GM21390 (cell line): ENCODE measurements around the gene LAPTM5.
"Not testable (repeated sequence)": the region's sequence is repeated elsewhere in the genome, so short reads cannot be mapped to it uniquely, and the experiment has no call there.

Experiments used
- ATAC-seq: cut with Tn5 transposase; IDR thresholded peaks from one replicate; pipeline ENCODE4 v1.9.1; 2021; ENCODE audit not compliant: unreplicated experiment

The LAPTM5 gene

GRCh38 chr1:30698401-30698981, 59.1 kb downstream of the LAPTM5 start:
- no peak for ATAC-seq

- no peak for ATAC-seq
These were observed 59.8 kb downstream of the LAPTM5 start for GRCh38 chr1:30697571-30698376.

- no peak for ATAC-seq
These were observed 60.7 kb downstream of the LAPTM5 start for GRCh38 chr1:30696831-30697230.

- ATAC-seq: no peak
These were observed 62.1 kb downstream of the LAPTM5 start for GRCh38 chr1:30695439-30695841.

GRCh38 chr1:30694280-30695175, 63.0 kb downstream of the LAPTM5 start:
- ATAC-seq: no peak

GRCh38 chr1:30693822-30694221, 63.8 kb downstream of the LAPTM5 start:
- no peak for ATAC-seq

GRCh38 chr1:30693366-30693765, 64.2 kb downstream of the LAPTM5 start:
- ATAC-seq: no peak

- ATAC-seq: no peak
These were observed 64.6 kb downstream of the LAPTM5 start for GRCh38 chr1:30692948-30693301.

- ATAC-seq: no peak
These were observed 65.2 kb downstream of the LAPTM5 start for GRCh38 chr1:30692201-30692947.

GRCh38 chr1:30691480-30691879, 66.1 kb downstream of the LAPTM5 start:
- ATAC-seq: no peak

GRCh38 chr1:30689901-30690645, 67.5 kb downstream of the LAPTM5 start:
- ATAC-seq: no peak

GRCh38 chr1:30688920-30689794, 68.4 kb downstream of the LAPTM5 start:
- no peak for ATAC-seq

GRCh38 chr1:30688516-30688915, 69.1 kb downstream of the LAPTM5 start:
- ATAC-seq: not testable (repeated sequence)

- no peak for ATAC-seq
These were observed 69.7 kb downstream of the LAPTM5 start for GRCh38 chr1:30687886-30688285.

- no peak for ATAC-seq
These were observed 71.2 kb downstream of the LAPTM5 start for GRCh38 chr1:30686236-30686935.

GRCh38 chr1:30685796-30686165, 71.8 kb downstream of the LAPTM5 start:
- ATAC-seq: no peak

GRCh38 chr1:30684881-30685795, 72.4 kb downstream of the LAPTM5 start:
- no peak for ATAC-seq

- no peak for ATAC-seq
These were observed 73.3 kb downstream of the LAPTM5 start for GRCh38 chr1:30684259-30684658.
